ELR (cell line): ENCODE data around the gene LCN9.
"Not testable (repeated sequence)": the region's sequence is repeated elsewhere in the genome, so short reads cannot be mapped to it uniquely, and the experiment has no call there.

Experiments used
- DNase-seq: peaks from one replicate; pipeline ENCODE4 v3.0.0-alpha.2; 2015; ENCODE audit warnings: low read depth

Gene LCN9

DNA sequence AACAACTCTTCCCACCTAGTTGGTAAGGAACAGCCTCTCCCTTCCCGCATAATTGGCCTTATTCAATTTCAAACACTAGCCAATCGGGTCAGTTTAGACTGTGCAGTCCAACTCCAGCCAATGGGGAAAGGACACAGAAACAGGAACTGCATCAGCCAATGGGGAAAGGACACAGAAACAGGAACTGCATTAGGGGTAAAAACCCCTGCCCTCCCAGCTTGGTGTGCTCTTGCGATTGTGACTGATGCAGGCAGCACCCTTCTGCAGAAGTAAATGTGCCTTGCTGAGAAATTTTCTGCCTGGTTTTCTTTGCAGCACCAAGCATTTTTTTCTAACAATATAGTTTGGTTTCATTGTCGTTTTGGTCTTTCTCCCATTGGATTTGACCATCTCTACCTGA, 15.2 kb upstream of the LCN9 start:
- DNase-seq: no peak

DNA sequence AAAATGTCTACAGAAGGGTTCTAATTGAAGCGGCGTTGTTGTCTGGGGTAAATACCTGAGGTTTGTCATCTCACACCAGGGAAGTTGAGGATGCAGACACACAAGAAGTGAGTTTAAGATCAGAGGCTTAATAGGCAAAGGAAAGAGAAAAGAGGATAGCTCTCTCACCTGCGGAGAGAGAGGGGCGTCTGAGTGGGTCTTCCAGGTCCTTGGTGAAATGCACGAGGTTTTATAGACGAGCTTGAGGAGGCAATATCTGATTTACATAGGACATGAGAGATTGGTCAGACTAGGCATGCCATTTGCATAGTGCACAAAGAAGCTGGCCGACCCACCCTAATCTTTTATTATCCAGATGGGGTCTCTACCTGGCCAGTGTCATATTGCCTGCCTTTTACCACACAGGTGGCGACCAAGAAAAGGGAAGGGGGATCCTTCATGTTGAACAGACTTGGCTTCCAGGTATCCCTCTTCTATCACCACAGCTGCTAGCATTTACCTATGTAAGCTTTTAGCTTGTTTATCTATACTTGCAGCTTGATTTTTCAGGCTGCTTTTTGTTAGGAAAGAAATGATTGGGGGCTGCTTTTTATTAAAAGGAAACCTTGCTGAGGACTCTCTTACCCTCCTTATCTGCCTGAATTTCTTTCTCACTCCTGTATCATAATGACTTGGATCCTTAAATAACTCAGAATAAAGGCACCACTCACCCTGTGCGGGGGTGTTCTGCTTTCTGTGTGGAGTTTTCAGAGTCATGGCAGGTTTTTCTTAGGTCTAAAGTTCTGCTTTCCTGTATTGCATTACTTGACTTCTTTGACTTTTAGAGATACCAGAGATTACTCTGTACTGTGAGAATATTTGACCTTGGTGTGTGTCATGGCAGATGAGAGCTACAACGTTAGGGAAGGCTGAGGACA, 14.4 kb upstream of the LCN9 start:
- no peak for DNase-seq

DNA sequence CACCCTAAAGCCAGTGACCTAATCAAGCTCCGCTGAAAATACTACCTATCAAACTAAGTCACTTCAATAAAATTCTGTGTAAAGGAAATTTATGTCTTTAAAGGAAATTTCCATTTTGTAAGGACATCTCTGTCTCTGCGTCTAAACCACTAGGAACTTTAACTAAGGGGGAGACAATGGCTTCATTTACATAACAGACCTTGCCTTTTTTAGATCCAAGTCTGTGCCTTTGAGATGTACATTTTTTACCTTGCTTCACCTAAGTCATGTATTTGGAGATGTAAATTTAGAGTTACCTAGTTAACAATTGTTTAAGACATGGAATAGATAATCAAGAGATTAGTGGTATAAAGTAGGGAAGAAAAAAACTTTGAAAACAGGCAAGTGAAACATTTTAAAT, 13.6 kb upstream of the LCN9 start:
- DNase-seq: no peak

DNA sequence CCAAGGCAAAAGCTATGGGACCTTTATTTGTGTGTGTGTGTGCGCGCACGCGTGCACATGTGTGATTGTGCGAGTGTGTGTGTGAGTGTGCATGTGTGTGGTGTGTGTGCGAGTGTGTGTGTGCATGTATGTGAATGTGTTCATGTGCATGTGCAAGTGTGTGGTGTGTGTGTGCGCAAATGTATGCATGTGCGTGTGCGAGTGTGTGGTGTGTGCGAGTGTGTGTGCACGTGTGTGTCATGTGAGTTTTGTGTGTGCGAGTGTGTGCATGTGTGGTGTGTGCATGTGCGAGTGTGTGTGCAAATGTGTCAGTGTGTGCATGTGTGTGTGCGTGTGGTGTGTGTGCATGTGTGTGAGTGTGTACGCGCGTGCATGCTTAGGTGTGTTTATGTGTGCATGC, 12.7 kb upstream of the LCN9 start:
- no peak for DNase-seq

DNA sequence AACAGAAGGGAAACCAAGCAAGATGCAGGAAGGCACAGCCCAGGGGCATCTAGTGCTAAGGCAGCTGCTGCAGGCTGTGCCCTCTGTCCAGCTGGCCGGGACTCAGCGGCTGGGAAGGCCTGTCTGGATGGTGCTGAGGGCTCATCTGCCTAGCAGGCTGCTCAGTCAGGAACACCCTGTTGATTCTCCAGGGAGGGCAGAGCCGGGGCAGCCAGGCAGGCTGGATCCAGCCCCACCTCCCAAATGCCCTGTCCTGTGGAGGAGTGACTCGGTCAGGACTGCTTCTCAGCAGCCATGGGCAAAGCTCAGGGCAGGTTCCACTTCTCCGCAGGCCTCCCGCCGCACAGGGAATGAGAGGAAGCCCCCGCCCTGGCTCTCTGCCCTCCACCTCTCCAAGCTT, 7.8 kb upstream of the LCN9 start:
- no peak for DNase-seq

DNA sequence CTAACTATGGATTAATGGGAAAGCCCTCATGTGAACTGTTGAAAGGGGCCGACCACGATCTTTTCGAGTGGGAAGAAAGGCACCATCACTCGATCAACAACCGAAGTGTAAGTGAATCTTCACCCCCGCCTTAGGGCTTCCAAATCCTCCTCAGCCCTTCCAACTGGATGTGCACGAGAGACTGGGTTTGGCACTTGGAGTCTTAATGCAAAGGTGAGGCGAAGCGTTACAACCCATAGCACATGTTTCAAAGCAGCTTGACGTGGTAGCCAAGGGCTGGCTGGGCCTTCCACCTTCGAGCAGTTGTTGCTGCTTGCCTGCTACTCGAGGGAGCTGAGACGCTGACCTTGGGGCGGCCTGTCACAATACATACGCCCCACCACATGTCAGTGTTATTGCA, 5.7 kb upstream of the LCN9 start:
- DNase-seq: no peak

DNA sequence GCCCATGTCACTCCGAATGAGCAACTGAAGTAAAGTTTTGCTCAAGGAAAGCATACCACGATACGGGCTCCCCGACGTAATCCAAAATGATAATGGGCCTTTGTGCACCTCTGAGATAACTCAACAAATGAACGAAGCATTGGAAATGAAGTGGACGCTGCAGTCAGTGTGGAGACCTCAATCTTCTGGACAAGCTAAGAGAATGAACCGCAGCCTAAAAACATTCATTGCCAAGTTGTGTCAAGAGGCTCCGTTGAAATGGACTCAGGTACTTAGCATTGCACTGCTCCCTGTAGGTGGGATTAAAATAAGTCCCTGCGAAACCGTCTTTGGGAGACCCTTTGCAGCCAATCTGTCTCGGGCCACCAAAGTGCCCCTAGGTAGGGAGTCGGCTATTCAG, 3.9 kb upstream of the LCN9 start:
- no peak for DNase-seq

DNA sequence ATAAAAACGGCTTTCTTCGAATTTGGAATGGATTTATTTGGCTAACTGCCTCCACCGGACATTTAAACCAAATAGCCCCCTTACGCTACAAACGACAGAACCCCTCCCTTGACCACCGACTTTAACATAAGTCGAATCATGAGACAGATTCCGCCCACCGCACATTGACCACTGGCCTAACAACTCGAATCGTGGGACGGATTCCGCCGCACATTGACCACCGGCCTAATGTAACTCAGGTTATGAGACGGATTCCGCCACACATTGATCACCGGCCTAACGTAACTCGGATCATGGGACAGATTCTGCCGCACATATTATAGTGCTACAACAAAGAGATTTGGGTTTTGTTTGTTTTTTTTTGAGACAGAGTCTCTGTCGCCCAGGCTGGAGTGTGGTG, 2.7 kb upstream of the LCN9 start:
- DNase-seq: no peak

DNA sequence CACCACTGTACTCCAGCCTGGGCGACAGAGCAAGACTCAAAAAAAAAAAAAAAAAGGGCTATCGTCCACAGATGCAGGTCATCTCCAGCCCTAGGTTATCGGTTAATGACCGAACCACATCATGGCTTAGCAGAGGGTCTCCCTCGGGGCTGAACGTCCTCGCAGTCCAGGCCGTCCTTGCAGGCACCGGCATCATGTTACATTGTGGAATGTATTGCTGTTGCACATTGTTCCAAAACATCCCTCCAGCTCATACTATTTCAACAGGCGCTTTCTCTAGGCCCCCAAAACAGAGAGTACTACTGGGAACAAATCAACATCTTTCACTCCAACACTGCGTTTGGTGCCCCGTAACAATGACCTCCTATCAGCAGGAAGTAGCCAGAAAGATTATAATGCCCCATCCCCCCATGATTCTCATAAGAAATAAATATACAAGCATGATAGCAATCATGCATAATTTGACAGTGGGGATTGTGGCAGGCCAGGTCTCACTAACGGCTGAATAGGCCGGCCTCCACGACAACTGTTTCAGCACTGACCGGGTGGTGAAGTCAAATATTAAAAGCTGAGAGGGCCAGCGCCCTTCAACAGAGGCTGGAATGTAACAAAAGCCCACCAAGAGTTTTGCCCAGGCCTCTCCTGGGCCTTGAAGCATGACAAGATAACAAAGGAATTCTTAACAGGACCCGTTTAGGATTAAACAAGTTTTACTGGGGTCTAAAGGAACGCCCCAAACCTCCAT, 1.1 kb upstream of the LCN9 start:
- DNase-seq: no peak

DNA sequence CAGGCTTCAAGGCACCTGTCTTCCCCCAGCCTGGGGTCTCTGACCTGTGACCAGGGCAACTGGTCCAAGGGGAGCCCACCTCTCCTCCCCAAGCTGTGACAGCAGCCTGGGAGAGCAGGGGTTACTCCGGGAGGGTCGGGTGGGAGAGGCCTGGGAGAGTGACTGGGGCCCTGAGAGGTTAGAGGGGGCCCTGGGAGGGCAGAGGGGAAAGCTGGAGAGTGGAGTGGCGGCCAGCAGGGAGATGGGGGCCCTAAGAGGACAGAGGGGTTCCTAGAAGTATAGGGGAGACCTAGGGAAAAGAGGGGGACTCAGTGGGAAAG, 302 bp downstream of the LCN9 start:
- no peak for DNase-seq

DNA sequence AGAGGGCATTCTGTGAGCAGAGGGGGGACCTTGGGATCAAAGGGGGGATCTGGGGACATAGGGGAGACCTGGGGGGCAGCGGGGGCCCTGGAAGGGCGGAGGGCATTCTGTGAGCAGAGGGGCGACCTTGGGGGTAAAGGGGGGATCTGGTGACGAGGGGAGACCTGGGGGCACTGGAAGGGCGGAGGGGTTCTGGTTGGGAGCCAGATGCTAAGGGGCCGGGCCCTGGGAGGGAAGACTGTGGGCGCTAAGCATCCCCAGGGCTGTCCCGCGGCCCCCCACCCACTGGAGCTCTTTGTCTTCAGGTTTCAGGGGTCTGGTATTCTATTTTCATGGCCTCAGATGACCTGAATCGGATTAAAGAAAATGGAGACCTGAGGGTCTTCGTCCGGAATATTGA, 748 bp downstream of the LCN9 start:
- no peak for DNase-seq

DNA sequence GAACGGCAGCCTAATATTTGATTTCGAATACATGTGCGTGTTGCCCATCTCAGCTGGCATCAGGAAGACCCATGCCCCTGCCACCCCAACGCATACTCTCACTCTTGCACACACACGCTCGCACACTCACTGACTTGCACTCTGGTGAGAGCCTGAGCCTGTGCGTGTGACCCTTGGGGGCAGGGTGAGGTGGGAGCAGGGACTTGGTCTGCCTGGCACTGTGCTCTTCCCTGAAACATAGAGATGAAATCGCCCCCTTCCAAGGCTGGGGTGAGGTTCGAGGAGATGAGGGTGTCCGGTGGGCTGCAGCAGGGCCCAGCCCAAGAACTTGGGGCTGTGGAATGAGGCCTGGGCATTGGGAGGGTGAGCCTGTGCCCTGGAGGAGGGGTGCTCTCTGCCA, 1.2 kb downstream of the LCN9 start:
- no peak for DNase-seq

DNA sequence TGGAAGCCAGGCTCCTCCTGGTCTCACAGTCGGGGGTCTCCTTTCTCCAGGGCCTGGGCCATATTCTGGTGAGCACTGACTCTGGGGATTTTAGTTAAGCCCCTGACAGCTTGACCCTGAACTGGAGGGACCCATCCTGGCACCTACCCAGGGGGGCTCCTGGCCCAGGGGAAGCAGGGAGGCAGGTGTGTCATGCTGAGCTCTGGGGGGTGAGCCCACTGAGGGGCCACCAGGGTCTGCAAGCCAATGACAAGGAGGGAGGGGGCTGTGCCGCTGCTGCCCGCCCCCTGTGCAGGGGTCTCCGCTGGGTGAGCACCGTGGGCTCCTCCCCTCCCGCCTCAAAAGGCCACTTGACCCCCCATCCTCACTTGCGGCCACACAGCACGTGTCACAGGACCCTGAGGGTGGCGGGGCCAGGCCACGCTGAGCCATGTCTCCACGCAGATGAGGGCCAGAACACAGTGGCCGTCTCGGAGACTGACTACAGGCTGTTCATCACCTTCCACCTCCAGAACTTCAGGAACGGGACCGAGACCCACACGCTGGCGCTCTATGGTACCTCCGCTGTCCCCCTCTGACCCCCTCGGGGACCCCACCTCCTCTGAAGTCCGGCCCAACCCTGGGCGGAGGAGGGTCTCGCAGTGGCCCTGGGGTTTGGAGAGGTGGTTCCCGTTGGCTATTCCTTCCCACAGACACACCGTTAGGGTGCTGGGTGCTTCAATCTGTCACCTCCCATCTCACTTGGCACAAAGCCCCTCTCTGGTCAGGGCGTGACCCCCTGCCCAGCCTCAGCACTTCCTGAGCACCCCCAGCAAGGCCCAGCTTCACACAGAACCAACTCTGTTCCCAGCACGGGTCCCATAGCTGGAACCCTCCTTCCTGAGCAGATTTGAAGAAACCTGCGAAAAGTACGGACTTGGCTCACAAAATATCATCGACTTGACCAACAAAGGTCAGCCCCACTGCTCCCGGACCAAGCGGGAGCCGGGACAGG, 2.0 kb downstream of the LCN9 start:
- DNase-seq: no peak

DNA sequence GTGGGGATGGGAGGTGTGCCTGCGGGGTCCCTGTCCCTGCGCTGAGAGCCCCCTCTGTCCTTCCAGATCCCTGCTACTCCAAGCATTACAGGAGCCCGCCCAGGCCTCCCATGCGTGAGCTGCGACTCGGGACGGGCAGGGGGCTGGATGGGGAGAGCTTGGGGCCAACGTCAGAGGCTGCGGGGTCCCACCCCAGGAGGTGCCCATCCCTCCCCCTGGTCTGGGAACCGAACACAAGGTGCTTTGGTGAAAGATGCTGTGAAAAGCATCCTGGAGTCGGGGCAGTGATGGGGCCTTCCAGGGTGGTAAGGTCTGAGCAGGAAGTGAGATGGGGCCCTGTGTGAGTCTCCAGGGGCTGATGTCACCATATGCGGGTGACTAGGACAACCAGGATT, 2.7 kb downstream of the LCN9 start:
- no peak for DNase-seq

DNA sequence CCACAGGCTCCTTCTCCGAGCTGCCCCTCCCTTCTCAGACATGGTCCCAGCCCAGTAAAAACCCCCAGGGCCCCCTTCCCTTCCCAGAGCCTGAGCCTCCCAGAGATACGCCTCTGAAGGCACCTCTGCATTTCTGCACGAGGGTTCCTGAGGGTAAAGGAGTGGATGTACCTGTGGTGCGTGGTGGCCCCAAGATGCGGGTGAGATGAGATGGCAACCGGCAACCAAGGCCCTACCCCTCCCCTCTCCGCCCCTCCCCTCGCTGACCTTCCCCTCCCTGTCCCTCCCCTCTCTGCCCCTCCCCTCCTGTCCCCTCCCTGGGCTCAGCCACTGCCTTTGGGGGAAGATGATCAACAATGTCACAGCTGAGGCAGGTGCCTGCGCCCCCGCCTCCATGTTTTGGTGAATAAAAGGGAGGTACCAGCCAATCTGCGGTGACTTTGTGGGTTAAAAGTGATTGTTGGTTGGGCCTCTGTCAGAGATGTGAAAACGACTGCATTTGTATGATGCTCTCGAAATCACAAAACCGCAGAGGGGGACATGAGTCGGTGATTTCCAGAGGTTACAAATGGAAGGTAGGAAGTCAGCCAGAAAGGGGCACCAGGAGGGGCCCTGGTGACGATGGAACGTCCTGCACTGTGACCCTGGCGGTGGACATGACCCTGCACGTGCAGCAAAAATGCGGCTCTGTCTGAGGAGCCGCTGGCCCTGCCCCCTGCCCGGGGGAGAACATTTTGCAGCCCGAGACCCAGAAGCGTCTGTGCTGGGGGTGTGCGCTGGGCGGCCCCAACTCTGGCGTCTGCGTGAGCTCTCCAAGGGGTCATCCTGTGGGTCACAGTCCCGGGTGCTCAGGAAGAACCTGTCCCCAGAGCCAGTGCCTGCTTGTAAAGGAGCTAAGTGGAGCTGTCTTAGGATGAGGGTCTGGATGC, 3.7 kb downstream of the LCN9 start:
- no peak for DNase-seq

DNA sequence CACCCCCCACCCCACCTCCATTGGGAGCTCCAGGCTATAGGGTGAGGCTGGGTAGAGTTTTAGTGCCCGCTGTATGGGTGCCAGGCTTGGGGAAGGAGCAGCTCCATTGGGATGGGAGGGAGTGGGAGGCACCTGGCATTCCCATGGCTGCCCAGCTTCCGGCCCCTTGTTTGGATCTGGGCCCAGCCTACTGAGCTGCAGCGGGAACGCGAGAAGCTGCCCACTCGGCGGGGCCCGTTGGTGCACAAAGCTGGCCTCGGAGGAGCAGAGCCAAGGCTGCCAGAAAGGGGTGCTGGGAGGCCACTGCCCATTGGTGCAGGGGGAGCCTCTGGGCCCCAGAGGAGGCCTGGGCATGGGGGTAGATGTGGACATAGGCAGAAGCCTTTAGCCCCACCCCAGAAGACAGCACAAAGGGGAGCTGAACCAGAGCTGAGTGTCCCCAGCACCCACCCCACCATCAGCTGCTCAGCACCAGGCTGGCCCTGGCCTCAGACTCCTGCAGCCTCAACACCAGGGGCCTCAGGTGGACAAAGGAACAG, 4.4 kb downstream of the LCN9 start:
- DNase-seq: no peak

DNA sequence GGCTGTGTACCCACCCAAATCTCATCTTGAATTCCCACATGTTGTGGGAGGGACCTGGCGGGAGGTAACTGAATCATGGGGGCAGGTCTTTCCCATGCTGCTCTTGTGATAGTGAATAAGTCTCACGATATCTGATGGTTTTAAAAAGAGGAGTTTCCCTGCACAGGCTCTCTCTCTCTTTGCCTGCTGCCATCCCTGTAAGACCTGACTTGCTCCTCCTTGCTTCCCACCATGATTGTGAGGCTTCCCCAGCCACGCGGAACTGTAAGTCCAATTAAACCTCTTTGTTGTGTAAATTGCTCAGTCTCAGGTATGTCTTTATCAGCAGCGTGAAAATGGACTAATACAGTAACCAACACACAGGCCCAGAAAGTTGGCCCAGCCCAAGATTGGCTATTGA, 5.9 kb downstream of the LCN9 start:
- not testable (repeated sequence) for DNase-seq

DNA sequence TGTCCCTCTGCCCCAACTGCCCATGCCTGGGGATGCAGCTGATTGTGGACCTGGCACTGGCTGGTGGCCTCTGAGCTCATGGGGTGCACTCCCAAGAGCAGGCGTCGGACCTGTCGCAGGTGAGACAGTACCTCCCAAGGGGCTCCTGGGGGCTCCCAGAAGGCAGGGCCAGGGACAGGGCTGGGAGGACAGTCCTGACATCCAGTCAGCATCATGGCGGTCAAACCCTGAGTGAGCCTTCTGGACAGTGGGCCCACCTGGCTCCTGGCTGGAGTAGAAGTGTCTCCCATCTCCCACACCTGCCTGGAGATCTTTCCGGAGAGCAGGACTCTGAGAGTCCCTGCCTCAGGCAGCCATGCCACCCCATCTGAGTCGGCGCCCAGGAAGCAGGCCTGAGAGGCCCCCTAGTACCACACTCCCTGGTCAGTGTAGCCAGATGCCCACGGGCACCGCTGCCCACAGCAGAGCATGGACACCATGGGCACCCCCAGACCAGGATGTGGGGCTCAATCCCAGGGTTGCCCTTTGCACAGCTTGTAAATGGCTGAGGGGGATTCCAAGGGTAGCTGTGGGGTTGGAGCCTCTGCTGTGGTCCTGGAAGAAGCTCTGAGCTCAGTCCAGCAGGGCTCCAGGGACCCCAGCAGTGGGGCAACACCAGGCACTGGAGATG, 6.6 kb downstream of the LCN9 start:
- DNase-seq: no peak

DNA sequence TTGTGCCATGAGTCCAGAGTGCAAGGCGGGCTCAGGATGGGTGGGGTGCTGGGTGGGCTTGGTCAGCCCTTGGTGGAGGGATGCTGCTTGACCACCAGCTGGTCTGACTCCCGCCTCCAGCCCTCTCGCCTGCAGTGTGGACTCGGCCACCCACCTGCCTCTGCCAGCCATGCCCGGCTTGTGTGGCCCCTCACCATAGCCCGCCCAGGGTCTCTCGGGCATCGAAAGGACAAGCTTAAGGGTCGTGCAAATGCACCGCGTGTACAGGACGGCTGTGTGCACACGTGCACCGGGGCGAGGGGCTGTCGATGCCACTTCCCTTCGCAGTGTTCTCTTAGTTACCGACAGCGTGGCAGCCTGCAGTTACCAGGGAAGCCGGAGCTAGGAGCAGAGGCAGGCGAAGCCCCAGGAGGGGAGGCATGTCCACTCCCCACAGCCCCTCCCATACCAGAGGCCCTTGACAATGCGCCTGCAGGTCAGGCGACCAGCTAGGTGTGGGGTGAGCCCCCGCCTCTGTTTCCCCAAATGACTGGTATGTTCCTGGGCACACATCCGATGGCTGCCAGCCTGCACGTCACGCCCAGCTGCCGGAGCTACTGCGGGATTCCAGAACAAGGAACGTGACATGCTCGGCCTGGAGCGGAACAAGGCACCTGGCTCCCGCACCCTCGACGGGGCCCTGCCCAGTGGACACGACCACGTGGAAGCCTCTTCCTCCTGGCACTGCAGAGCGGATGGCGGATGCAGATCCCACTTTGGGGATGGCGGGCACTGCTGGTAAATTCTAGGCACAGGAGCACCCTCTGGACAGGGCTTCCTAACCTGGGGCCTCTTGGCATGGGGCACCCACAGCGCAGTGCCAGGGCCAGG, 7.8 kb downstream of the LCN9 start:
- DNase-seq: no peak
